Vagina (tissue), 2 donors: Measurements from ENCODE around the gene MLYCD.

Experiments
- CTCF ChIP-seq, 3 experiments: fragments of 450-650 bp in 2 of 3; fragments of 200-600 bp in 1 of 3; sonication (generic) in 1 of 3; IDR thresholded peaks; one replicate each; pipeline ENCODE4 v1.5.1; 2017 to 2019; ENCODE audit warnings: antibody characterized with exemption in 3 of 3, mild to moderate bottlenecking in 2 of 3, moderate library complexity in 2 of 3
- POLR2A ChIP-seq, 2 donors: fragments of 450-650 bp; IDR thresholded peaks; one replicate each; pipeline ENCODE4 v1.6.1; 2017; ENCODE audit warnings: antibody characterized with exemption in 2 of 2, mild to moderate bottlenecking in 2 of 2, moderate library complexity in 2 of 2
- POLR2AphosphoS5 ChIP-seq, 2 donors: sonication (generic); formaldehyde crosslinking; IDR thresholded peaks; one replicate each; pipeline ENCODE4 v1.9.0; 2017; ENCODE audit warnings: antibody characterized with exemption in 2 of 2, mild to moderate bottlenecking in 2 of 2, low read depth in 1 of 2; ENCODE audit not compliant: insufficient read depth in 1 of 2

DNA sequence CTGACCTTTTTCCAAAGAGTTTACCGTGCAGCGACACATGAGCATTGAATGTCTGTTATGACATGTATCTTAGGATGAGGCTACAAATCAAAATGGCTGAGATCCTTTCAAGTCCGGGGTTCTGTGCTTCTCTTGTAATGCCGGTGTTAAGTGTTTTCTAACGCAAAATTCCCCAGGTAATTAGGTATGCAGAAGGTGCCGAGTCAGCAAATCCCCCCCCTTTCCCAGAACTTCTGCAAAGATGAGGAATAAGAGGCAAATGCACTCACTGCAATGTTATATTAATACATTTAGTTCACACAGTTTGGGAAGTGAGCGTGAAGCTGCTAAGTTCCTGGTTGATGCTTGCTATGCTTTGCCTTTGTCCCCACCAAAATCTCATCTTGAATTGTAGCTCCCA is 36.3 kb upstream of the MLYCD start:
- TF ChIP-seq POLR2A (IDR thresholded peaks at IDR 0.05) (no peak), POLR2AphosphoS5 (IDR thresholded peaks at IDR 0.05; ENCODE audit: insufficient read depth in 1 of 2, low read depth in 1 of 2) (no peak), CTCF (IDR thresholded peaks at IDR 0.05) (no peak)
